Brain microvascular endothelial cell (primary cell): ENCODE results near the gene CLEC16A.

Experiments
- DNase-seq: peaks from one replicate; pipeline ENCODE4 v3.0.0-alpha.2; 2020
- H3K27ac ChIP-seq: fragments of 250-450 bp; sonication (Bioruptor Pico); 2 replicates; pipeline ENCODE4 v1.5.1; 2020; ENCODE audit warnings: mild to moderate bottlenecking, moderate library complexity
- H3K27me3 ChIP-seq: fragments of 250-450 bp; sonication (Bioruptor Pico); replicated peaks from 2 replicates; pipeline ENCODE4 v1.5.1; 2020; ENCODE audit warnings: mild to moderate bottlenecking
- H3K36me3 ChIP-seq: fragments of 250-450 bp; sonication (Bioruptor Pico); replicated peaks from 2 replicates; pipeline ENCODE4 v1.5.1; 2020; ENCODE audit warnings: mild to moderate bottlenecking
- H3K4me3 ChIP-seq: 2 replicates; pipeline ENCODE4 v1.5.1; 2011; ENCODE audit warnings: low read depth, mild to moderate bottlenecking, control low read depth, low read length, moderate library complexity
- in situ Hi-C: cut with HindIII; loops from 2 replicates; pipeline ENCODE4 v1.10.0; 2017; ENCODE audit warnings: low sequenced_read_pairs, low pct_ligation_motif_present
- TF ChIP-seq, protein P1 (sequence below): IDR thresholded peaks from 2 replicates; pipeline ENCODE4 v1.5.1; 2011; ENCODE audit warnings: low read depth, mild to moderate bottlenecking, moderate library complexity, low read length, control low read depth, inconsistent platforms; ENCODE audit errors: missing control alignments

Gene CLEC16A

DNA sequence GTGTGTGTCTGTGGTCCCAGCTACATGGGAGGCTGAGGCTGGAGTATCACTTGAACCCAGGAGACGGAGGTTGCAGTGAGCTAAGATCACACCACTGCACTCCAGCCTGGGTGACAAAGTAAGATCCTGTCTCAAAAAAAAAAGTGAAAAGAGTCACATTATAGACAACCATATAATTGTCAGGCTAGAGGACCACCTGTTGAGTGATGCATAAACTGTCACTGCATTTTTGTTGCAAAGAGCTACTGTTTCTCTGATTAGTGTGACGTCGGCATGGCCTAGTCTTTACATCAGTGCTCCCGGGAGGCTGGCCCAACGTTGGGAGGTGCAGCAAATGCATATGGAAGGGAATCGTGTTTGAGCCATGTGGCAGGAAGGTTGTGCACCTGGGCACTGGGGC is 50.2 kb downstream of the CLEC16A start:
- TF ChIP-seq, protein P1, sequence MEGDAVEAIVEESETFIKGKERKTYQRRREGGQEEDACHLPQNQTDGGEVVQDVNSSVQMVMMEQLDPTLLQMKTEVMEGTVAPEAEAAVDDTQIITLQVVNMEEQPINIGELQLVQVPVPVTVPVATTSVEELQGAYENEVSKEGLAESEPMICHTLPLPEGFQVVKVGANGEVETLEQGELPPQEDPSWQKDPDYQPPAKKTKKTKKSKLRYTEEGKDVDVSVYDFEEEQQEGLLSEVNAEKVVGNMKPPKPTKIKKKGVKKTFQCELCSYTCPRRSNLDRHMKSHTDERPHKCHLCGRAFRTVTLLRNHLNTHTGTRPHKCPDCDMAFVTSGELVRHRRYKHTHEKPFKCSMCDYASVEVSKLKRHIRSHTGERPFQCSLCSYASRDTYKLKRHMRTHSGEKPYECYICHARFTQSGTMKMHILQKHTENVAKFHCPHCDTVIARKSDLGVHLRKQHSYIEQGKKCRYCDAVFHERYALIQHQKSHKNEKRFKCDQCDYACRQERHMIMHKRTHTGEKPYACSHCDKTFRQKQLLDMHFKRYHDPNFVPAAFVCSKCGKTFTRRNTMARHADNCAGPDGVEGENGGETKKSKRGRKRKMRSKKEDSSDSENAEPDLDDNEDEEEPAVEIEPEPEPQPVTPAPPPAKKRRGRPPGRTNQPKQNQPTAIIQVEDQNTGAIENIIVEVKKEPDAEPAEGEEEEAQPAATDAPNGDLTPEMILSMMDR = no peak
- no peak overlapping the region for H3K27ac ChIP-seq
- no peaks in the 10 kb centered on the region for H3K36me3 ChIP-seq
- H3K27me3 ChIP-seq = no peaks in the 10 kb centered on the region
- DNase-seq = no peak
- H3K4me3 ChIP-seq = no peak overlapping the region
- in situ Hi-C loops = no loop called here

DNA sequence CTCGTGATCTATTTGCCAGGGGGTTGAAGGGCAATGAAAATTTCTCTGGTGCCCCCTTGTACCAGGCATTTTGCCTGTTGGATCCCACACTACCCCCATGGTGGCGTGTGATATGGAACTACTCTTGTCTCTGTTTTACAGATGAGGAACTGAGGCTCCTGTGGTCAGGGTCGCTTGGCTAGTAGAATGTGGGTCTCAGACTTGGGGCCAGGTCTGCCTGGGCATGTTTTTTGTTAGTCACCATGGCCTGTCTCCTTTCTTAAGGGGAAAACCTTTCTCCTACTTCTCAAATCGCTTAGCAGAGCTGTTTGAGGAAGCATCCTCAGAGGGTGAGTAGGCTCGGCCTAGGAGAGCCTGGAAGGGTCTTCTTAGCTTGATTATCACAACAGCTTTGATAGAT is 51.2 kb downstream of the CLEC16A start:
- no peak for DNase-seq
- TF ChIP-seq, protein P1 = no peak
- Histone ChIP-seq H3K27ac (no peak overlapping the region), H3K27me3 (no peaks in the 10 kb centered on the region), H3K4me3 (no peak overlapping the region), H3K36me3 (no peaks in the 10 kb centered on the region)
- in situ Hi-C loops = no loop called here

DNA sequence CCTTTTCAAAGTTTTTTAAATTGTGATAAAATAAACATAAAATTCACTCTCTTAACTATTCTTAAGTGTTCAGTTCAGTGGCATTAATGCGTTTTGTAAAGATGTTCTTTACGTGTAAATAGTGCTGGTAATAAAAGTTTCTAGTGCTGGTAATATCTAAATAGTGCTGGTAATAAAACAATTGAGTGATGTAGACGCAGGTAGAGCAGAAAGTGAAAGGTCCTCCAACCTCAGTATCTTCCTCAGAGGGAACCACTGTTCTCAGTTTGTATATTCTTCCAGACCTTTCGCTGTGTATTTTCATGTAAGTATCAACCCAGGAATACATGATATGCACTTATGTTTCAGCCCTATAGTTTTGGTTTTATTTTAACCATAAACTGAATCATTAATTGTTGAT is 53.1 kb downstream of the CLEC16A start:
- no peaks in the 10 kb centered on the region for H3K36me3 ChIP-seq
- no peaks in the 10 kb centered on the region for H3K27me3 ChIP-seq
- no peak overlapping the region for H3K4me3 ChIP-seq
- TF ChIP-seq, protein P1 = no peak
- DNase-seq = no peak
- in situ Hi-C loops = no loop called here
- no peak overlapping the region for H3K27ac ChIP-seq

DNA sequence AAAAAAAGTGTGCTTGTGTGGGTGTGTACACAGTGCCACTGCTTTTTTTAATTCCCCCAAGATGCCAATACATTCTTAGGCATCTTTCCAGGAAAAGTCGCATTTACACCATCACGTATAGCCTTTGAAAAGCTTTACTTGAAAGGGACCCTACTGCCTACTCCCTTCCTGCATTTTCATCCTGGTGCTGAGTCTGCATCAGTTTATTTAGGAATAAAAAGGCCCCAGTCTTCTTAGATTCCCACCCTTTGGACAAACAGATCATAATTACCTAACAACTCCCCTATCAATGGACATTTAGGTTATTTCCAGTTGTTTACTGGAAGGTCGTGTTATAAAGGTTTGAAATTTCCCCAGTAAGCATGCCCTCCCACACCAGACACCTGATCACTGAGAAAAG is 54.9 kb downstream of the CLEC16A start:
- Histone ChIP-seq H3K4me3 (no peak overlapping the region), H3K27ac (no peak overlapping the region), H3K27me3 (no peaks in the 10 kb centered on the region), H3K36me3 (peaks cover 5% of the 10 kb centered on the region)
- TF ChIP-seq, protein P1 = no peak
- DNase-seq = no peak
- in situ Hi-C loops = no loop called here

DNA sequence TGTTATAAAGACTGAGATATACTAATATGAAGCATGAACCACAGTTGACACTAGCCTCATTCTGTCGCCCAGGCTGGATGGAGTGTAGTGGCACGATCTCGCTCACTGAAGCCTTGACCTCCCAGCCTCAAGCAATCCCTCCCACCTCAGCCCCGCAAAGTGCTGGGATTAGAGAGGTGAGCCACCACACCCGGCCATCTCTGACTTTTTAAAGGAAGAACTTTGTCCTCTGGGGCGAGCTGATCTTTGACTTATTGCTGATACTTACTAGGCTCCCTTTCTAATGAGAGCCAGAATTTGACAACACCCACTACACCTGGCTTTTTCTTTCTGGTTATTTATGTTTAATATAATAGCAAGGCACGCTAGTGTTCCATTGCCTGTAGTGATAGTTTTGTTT is 57.2 kb downstream of the CLEC16A start:
- H3K27me3 ChIP-seq = no peaks in the 10 kb centered on the region
- no peak overlapping the region for H3K27ac ChIP-seq
- TF ChIP-seq, protein P1 = no peak
- peaks cover 5% of the 10 kb centered on the region for H3K36me3 ChIP-seq
- no peak for DNase-seq
- H3K4me3 ChIP-seq = no peak overlapping the region
- in situ Hi-C loops = no loop called here

DNA sequence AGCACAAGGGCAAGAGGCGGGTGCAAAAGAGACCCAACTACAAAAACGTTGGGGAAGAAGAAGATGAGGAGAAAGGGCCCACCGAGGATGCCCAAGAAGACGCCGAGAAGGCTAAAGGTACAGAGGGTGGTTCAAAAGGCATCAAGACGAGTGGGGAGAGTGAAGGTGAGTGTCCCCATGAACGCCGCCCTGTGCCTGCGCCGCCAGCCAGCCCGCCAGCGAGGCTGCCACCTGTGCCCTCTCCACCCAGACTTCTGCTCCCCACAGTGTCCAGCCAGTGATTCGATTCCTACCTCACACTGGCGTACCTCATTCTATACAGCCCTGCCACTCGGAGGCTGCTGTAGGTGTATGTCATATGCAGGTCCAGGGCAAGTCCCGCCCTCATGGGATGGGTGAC is 58.8 kb downstream of the CLEC16A start:
- H3K4me3 ChIP-seq = no peak overlapping the region
- in situ Hi-C loops = no loop called here
- DNase-seq = no peak
- no peaks in the 10 kb centered on the region for H3K27me3 ChIP-seq
- no peak overlapping the region for H3K27ac ChIP-seq
- H3K36me3 ChIP-seq = peaks cover 5% of the 10 kb centered on the region
- TF ChIP-seq, protein P1 = no peak
